GM12891 (cell line): ENCODE results near the gene TM4SF18.

Experiments used
- POLR2AphosphoS5 ChIP-seq: IDR thresholded peaks from 2 replicates; pipeline ENCODE4 v1.6.1; 2011; ENCODE audit warnings: low read depth, low read length, control low read depth
- POU2F2 ChIP-seq: IDR thresholded peaks from 2 replicates; pipeline ENCODE4 v1.6.1; 2011; ENCODE audit warnings: low read depth, mild to moderate bottlenecking, control low read depth, low read length, moderate library complexity
- TAF1 ChIP-seq: IDR thresholded peaks from 2 replicates; pipeline ENCODE4 v1.6.1; 2011; ENCODE audit warnings: low read depth, low read length, control low read depth

GRCh38 chr3:149378478-149379309, 45.3 kb upstream of the TM4SF18 start:
- no peak for TF ChIP-seq POLR2AphosphoS5
- TF ChIP-seq TAF1 = no peak
- no peak for TF ChIP-seq POU2F2
